Measurements from ENCODE around the gene EFNA1. TPM values are rescaled to one million over a fixed set of nuclear protein-coding genes. Genes with fewer than 3 reads are reported as not detected.

The EFNA1 gene
- total and polyA plus RNA-seq, 2 of the 13 experiments (the other 11 are each of a cell fraction or from before 2014, with no cell fraction given): 81.8 to 874 TPM

- TF ChIP-seq RERE (CRISPR knock-in tag; IDR thresholded peaks at IDR 0.05; ENCODE audit: low read depth) (peak; percentile 74), RNF219 (CRISPR knock-in tag; IDR thresholded peaks at IDR 0.05) (no peak), MAF1 (CRISPR knock-in tag; IDR thresholded peaks at IDR 0.05; ENCODE audit: borderline replicate concordance) (no peak), NCOA5 (CRISPR knock-in tag; IDR thresholded peaks at IDR 0.05) (no peak), ZNF20 (CRISPR knock-in tag; IDR thresholded peaks at IDR 0.05) (no peak), ZNF546 (CRISPR knock-in tag; conservative IDR thresholded peaks at IDR 0.05) (no peak), ZMYM4 (CRISPR knock-in tag; IDR thresholded peaks at IDR 0.05) (peak; percentile 47; the same call in 1 of the 2 replicates), DMTF1 (CRISPR knock-in tag; IDR thresholded peaks at IDR 0.05) (0 out of 2 replicates have a peak, but pooled peaks have one; percentile 73), ZNF589 (CRISPR knock-in tag; conservative IDR thresholded peaks at IDR 0.05) (no peak), FOXC1 (CRISPR knock-in tag; IDR thresholded peaks at IDR 0.05; ENCODE audit: borderline replicate concordance) (peak; percentile 71; the same call in 1 of the 2 replicates), ZNF776 (CRISPR knock-in tag; IDR thresholded peaks at IDR 0.05) (0 out of 2 replicates have a peak, but pooled peaks have one; percentile 37), ZMAT5 (CRISPR knock-in tag; IDR thresholded peaks at IDR 0.05; ENCODE audit: borderline replicate concordance, low read depth) (no peak), POGK (CRISPR knock-in tag; conservative IDR thresholded peaks at IDR 0.05) (no peak), KDM6A (CRISPR knock-in tag; IDR thresholded peaks at IDR 0.05; ENCODE audit: low read depth) (peak; percentile 65), GLI4 (CRISPR knock-in tag; IDR thresholded peaks at IDR 0.05; ENCODE audit: borderline replicate concordance) (no peak)
Observed at GRCh38 chr1:155128755-155129473, 1.2 kb downstream of the EFNA1 start (continued).

Measured in HepG2 (cell line).